Activated CD4-positive, alpha-beta memory T cell treated with anti-CD3 and anti-CD28 coated beads, Interleukin-2, amount 10 ng/mL, durations not matched to agents 7 days and 5 days (primary cell): Measurements from ENCODE around the gene PCDH9. TPM values are rescaled to one million over a fixed set of nuclear protein-coding genes. Genes with fewer than 3 reads are reported as not detected.

Experiments
- CTCF ChIA-PET: fragments of 350-600 bp; sonication (Branson Sonifier 250); formaldehyde crosslinking; loops from one replicate; lab custom pipeline; 2021; ENCODE audit warnings: antibody characterized with exemption, inconsistent platforms; lab: Charles Lee
- POLR2A ChIA-PET: fragments of 350-600 bp; sonication (Branson Sonifier 250); formaldehyde crosslinking; loops from one replicate; lab custom pipeline; 2021; ENCODE audit warnings: antibody characterized with exemption; lab: Charles Lee
- DNase-seq: peaks from one replicate; pipeline ENCODE4 v3.0.0-alpha.2; 2020
- H3K27ac Mint-ChIP-seq: one replicate; pipeline ENCODE4 v1.8.0; 2021; ENCODE audit warnings: mild to moderate bottlenecking, mixed read lengths
- H3K27me3 Mint-ChIP-seq: one replicate; pipeline ENCODE4 v1.8.0; 2021; ENCODE audit warnings: mixed read lengths
- H3K36me3 Mint-ChIP-seq: one replicate; pipeline ENCODE4 v1.8.0; 2021; ENCODE audit warnings: low read depth, mixed read lengths
- H3K4me1 Mint-ChIP-seq: one replicate; pipeline ENCODE4 v1.8.0; 2021; ENCODE audit warnings: mixed read lengths
- H3K4me3 Mint-ChIP-seq: one replicate; pipeline ENCODE4 v1.8.0; 2021; ENCODE audit warnings: mild to moderate bottlenecking, mixed read lengths
- H3K9me3 Mint-ChIP-seq: one replicate; pipeline ENCODE4 v1.8.0; 2021; ENCODE audit warnings: mixed read lengths
- total RNA-seq, 2 experiments: library from RNA; stranded (reverse); gene quantifications; one replicate each; pipeline ENCODE4 v1.2.3, GENCODE V29; 2021

The PCDH9 gene
- total RNA-seq, 2 experiments from 2014 or later, result 0.05 TPM; not detected in 1

DNA sequence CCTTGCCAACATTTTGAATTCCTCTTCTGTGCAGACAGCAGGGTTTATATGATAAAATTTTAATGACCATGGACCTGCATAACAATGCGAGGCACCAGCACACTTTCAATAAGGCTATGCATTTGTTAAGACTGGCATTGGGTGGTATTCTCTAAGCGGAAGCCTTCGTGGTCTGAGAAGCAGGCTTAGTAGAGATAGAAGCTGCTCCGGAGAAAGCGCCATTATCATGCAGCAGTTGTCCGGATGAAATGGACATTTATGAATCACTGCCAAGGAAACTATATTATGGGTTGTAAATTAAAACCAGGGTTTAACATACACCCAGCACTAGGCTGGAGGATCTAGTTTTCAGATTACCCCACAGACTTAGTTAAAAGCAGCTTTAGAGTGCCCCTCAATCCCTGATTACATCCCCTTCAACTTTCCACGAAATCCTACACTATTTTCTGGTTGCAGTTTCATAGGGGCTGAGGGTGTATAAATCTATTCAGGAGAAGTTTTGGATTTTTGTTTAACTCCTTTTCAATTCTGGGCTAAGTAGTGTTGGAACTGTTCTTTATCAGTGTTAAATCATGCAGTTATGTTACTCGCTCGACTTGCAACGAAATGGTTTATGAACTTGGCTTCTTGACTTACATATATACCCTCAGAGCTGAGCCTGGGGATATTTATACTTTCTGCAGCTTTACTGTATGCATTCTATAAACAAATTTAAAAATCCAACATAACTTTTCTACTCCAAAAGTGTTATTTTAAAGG, 193.3 kb downstream of the PCDH9 start:
- H3K27me3 Mint-ChIP-seq, result no peaks in the 10 kb centered on the region
- H3K9me3 Mint-ChIP-seq, result no peaks in the 10 kb centered on the region
- H3K27ac Mint-ChIP-seq, result no peak overlapping the region
- H3K36me3 Mint-ChIP-seq, result no peaks in the 10 kb centered on the region
- no peak for DNase-seq
- ChIA-PET CTCF (no interaction called here), POLR2A (no interaction called here)
- no peak overlapping the region for H3K4me3 Mint-ChIP-seq
- H3K4me1 Mint-ChIP-seq, result no peaks in the 10 kb centered on the region

DNA sequence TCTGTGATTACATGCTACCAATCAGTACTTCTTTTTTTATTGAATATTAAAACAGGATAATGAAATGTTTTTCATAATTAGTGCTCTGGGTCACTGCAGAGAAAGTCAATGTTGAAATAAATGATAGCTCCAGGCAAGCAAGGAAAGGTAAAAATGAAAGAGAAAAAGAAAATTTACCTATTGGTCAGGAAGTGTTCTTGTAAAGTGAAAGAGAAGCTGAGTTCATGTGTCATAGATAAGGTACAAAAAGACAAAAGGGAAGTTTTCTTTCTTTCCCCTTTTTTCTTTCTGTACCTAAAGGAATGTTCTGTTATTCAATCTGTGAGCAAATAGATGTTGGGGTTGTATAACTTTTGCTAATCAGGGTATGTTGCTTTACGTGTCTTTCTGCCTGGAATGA, 197.0 kb downstream of the PCDH9 start:
- Mint-ChIP-seq H3K36me3 (no peaks in the 10 kb centered on the region), H3K9me3 (no peaks in the 10 kb centered on the region), H3K27me3 (no peaks in the 10 kb centered on the region), H3K4me3 (no peak overlapping the region), H3K27ac (no peak overlapping the region), H3K4me1 (no peaks in the 10 kb centered on the region)
- ChIA-PET POLR2A (no interaction called here), CTCF (no interaction called here)
- DNase-seq, result no peak

DNA sequence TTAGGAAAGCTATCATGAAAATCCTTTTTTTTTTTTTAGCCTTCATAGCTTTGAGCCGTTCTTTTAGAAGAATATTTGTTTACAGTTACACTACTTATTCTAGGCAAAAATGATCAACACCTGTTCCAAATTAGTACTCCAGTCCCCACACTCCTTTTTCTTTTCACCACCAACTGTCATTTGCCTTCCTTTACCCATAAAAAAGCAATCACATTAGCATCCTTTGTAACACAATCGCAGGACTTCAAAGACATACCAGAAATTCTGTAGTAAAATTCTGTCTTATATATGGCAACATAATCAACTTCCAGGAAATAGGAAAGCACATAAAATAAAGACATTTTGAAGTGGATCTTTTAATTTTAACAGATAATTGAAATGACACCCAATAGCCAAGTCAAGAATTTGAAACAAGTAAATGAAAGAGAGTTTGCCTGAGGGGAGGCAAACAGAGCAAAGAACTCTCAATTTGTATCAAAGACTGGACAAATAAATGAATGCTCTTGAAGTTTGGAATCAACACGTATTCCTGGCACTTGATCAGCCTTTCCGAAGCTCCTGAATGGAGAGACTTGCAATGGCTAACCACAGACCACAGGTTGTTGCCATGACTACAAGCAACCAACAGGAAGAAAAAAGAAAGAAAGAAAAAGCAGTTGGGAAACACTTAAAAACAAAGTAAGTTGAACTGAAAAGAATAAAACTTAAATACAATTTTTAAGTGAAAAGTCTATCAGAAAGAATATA, 206.8 kb downstream of the PCDH9 start:
- Mint-ChIP-seq H3K27ac (no peak overlapping the region), H3K27me3 (no peaks in the 10 kb centered on the region), H3K4me3 (no peak overlapping the region), H3K36me3 (no peaks in the 10 kb centered on the region), H3K4me1 (no peaks in the 10 kb centered on the region), H3K9me3 (no peaks in the 10 kb centered on the region)
- no peak for DNase-seq
- POLR2A ChIA-PET, result no interaction called here
- CTCF ChIA-PET, result no interaction called here

DNA sequence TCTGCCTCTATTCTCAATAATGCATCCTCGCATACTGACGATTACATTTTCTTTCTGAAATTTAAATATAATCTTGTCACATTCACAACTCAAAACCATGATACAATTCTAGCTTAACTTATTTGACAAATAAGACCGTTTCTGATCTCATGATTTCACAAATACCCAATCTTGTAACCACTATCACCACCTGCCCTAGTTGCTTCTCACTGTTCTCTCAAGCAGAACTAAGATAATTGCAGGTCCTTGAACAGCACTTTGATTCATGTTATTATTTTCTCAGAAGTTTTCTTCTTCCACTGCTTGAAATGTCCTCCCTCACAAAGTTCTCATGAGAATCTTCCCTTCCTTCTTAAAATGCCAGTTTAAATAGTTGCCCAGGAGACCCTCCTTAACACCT, 211.4 kb downstream of the PCDH9 start:
- DNase-seq, result no peak
- ChIA-PET CTCF (no interaction called here), POLR2A (no interaction called here)
- Mint-ChIP-seq H3K27me3 (no peaks in the 10 kb centered on the region), H3K27ac (no peak overlapping the region), H3K4me1 (no peaks in the 10 kb centered on the region), H3K9me3 (no peaks in the 10 kb centered on the region), H3K4me3 (no peak overlapping the region), H3K36me3 (no peaks in the 10 kb centered on the region)

DNA sequence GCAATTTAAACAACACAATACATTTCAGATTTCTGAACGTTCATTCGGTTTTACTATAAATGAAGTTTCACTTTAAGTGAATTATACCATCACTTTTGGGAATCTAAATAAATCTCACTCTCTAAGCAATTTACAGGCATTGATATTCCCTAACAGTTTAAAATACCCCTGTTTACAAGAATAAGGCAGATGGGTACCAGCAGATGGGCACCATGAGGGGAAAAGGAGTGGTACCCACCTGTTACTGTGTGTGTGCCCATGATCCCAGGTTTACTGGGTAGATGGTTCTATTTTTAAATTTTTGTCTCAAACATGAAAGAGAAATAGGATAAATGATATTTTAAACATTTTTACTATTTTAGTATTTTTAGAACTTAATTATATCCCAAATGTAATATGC, 212.9 kb downstream of the PCDH9 start:
- Mint-ChIP-seq H3K27me3 (no peaks in the 10 kb centered on the region), H3K27ac (no peak overlapping the region), H3K9me3 (no peaks in the 10 kb centered on the region), H3K36me3 (no peaks in the 10 kb centered on the region), H3K4me3 (no peak overlapping the region), H3K4me1 (no peaks in the 10 kb centered on the region)
- POLR2A ChIA-PET, result no interaction called here
- no peak for DNase-seq
- CTCF ChIA-PET, result no interaction called here

DNA sequence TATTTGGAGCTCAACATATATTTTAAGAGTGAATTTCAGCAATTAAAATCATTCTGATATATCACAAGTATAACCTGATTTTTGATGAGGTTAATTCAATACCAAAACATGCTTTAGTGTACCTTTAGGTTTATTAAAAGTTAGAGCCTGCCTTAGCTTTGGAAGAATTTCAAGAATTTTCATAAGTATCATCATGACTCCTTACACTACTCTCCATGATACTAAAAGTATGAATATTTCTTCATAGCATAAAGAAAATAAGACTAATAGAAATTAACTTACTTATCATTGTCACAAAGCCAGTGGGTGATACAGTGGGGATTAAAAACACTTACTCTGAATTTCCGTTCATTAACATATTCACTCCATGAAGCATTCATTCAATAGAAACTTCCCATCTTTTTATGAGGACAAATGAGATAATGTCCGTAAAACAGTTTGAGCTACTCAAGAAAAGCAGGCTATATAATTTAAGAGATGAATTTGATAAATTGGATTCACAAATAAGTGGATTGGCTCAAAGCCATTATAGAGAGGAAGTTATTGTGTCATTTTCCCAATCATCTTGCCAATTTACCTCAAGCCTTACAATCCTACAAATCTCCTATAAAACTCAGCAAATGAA, 214.0 kb downstream of the PCDH9 start:
- ChIA-PET POLR2A (no interaction called here), CTCF (no interaction called here)
- Mint-ChIP-seq H3K4me3 (no peak overlapping the region), H3K27me3 (no peaks in the 10 kb centered on the region), H3K27ac (no peak overlapping the region), H3K9me3 (no peaks in the 10 kb centered on the region), H3K36me3 (no peaks in the 10 kb centered on the region), H3K4me1 (no peaks in the 10 kb centered on the region)
- no peak for DNase-seq

DNA sequence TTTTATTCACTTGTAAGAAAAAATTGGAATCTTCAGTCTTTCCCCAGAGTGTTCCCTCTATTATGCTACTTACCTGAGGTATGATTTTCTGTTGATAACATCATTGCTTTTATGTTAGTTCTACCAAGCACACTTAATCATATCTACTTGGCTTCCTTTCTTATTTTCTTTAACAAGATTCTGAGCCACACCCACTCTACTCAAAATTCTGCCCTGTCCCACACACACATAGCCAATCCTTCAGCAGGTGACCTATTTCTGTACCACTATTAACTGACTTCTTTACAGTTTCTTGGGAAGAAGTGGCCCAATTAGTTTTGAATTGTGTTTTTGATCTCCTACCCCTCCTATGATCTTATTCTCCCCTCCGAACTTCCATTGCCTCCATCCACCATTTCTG, 215.7 kb downstream of the PCDH9 start:
- no peaks in the 10 kb centered on the region for H3K4me1 Mint-ChIP-seq
- CTCF ChIA-PET, result no interaction called here
- H3K4me3 Mint-ChIP-seq, result no peak overlapping the region
- POLR2A ChIA-PET, result no interaction called here
- H3K36me3 Mint-ChIP-seq, result no peaks in the 10 kb centered on the region
- no peaks in the 10 kb centered on the region for H3K9me3 Mint-ChIP-seq
- no peak overlapping the region for H3K27ac Mint-ChIP-seq
- no peak for DNase-seq
- no peaks in the 10 kb centered on the region for H3K27me3 Mint-ChIP-seq

DNA sequence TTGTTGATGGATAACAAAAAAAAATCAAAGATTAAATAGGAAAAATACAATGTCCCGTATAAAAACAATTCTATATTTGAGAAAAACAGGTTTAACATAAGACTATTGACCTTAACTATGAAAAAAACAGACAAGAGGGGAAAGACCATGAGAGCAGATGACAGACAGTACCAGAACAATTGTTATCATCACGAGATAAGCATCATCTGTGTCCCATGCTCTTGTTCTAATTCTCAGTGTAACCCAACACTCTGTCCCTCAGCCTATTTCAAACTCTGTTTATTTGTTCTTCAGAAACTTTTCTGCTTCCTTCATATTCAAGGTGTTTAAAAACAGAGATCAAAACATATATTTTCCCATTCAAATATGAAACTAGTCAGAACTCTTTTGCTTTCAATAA, 216.4 kb downstream of the PCDH9 start:
- POLR2A ChIA-PET, result no interaction called here
- H3K4me1 Mint-ChIP-seq, result no peaks in the 10 kb centered on the region
- no peaks in the 10 kb centered on the region for H3K27me3 Mint-ChIP-seq
- DNase-seq, result no peak
- no peak overlapping the region for H3K4me3 Mint-ChIP-seq
- CTCF ChIA-PET, result no interaction called here
- H3K36me3 Mint-ChIP-seq, result no peaks in the 10 kb centered on the region
- no peaks in the 10 kb centered on the region for H3K9me3 Mint-ChIP-seq
- H3K27ac Mint-ChIP-seq, result no peak overlapping the region

DNA sequence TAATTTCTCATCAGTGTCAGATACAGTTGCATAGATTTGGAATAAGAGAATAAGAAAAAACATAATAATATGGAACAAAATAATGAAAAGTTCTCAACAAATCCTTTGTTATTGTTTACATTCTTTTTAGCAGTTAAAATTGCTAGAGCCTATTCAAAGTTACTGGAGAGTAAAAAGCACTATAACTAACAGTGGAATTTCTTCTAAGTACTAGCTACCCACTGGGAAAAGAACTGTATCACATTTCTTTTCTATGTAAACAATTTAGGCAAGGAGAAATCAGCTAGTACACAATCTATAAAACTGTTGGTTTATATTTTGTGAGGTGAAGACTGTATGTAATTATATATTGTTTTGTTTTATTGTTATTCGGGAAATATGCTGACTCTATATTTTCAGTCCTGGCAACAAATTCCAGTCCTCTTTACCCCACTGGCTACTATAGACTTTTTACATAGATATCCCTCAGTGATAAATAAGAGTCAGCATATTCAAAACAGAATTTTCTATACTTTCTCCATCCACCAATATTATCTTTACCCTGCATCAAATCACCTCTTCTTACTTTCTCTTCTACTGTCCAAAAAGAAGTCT, 222.0 kb downstream of the PCDH9 start:
- Mint-ChIP-seq H3K27ac (no peak overlapping the region), H3K9me3 (no peaks in the 10 kb centered on the region), H3K27me3 (no peaks in the 10 kb centered on the region), H3K36me3 (no peaks in the 10 kb centered on the region), H3K4me3 (no peak overlapping the region), H3K4me1 (no peaks in the 10 kb centered on the region)
- CTCF ChIA-PET, result no interaction called here
- no peak for DNase-seq
- POLR2A ChIA-PET, result no interaction called here

DNA sequence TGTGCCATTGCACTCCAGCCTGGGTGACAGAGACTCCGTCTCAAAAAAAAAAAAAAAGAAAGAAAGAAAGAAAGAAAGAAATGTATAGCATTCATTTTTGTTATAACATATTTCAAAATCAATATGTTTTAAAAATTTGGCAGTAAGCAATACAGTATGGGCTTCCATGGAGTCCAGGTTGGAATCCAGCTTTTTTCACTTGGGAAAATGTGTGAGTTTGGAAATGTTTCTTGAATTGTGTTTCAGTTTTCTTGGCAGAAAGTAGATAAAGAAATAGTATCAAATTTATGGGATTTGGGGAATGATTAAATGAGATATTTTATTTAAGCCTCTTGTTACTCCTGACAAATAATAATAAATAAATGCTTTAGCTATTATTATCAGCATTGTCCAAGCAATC, 225.6 kb downstream of the PCDH9 start:
- POLR2A ChIA-PET, result no interaction called here
- Mint-ChIP-seq H3K4me1 (no peaks in the 10 kb centered on the region), H3K4me3 (no peak overlapping the region), H3K27me3 (no peaks in the 10 kb centered on the region), H3K27ac (no peak overlapping the region), H3K36me3 (no peaks in the 10 kb centered on the region), H3K9me3 (no peaks in the 10 kb centered on the region)
- CTCF ChIA-PET, result no interaction called here
- no peak for DNase-seq

DNA sequence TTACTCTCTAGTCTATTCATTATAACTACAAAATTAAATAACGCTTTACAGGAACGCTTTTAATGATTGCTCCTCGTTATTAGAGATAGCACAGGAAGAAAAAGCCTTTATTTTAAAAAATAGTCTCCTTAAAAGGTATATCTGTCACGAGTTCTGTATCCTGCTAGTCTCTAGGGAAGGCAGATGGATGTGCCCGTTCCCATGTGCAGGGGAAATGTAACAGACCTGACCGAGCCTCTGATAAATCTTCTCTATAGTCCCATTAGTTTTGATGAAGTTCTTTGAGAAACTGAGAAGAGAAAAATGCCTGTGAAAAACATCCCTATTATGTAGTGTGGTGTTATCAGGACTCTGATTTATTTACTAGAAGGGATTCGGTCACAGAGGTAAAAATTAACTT, 226.4 kb downstream of the PCDH9 start:
- no peak overlapping the region for H3K27ac Mint-ChIP-seq
- H3K27me3 Mint-ChIP-seq, result no peaks in the 10 kb centered on the region
- no peak for DNase-seq
- H3K4me3 Mint-ChIP-seq, result no peak overlapping the region
- no peaks in the 10 kb centered on the region for H3K4me1 Mint-ChIP-seq
- H3K9me3 Mint-ChIP-seq, result no peaks in the 10 kb centered on the region
- no peaks in the 10 kb centered on the region for H3K36me3 Mint-ChIP-seq
- CTCF ChIA-PET, result no interaction called here
- POLR2A ChIA-PET, result no interaction called here

DNA sequence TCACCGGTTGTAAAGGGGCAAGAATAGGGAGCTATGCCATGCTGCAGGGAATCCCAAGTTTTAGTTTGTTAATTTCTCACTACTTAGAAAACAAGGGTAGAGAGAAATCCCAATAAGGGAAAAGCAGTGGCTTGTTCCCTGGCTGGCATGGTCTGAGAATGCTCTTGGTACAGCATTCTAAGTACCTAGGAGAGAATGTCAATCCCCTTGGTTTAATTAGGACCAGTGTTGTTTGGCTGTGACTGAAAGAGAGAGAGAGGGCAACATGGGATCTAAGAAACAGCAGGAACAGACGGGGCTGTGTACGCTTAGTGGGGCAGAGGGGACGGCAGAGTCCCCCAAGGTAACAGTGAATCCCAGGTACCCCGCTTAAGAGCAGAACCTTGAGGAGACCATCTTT, 228.8 kb downstream of the PCDH9 start:
- Mint-ChIP-seq H3K4me3 (no peak overlapping the region), H3K9me3 (no peaks in the 10 kb centered on the region), H3K27ac (no peak overlapping the region), H3K27me3 (no peaks in the 10 kb centered on the region), H3K36me3 (no peaks in the 10 kb centered on the region), H3K4me1 (no peaks in the 10 kb centered on the region)
- ChIA-PET POLR2A (no interaction called here), CTCF (no interaction called here)
- DNase-seq, result no peak

DNA sequence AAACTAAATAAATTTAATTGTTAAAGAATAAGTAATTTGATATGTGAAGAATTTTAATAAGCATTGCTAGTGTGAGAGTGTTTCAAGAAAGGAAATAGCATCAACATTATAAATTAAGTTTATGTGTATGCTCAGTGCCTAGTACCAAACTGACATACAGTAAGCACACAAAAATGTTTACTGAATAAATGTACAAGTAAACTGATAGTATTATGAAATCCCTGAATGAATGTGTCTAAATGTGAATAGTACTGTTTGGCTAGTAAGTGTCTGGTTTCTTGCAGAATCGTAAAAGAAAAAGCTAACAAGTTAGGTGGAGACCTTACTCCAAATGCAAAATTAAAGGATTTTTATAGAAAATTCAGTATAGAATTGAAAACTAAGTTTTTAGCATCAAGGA, 233.6 kb downstream of the PCDH9 start:
- H3K4me1 Mint-ChIP-seq, result no peaks in the 10 kb centered on the region
- POLR2A ChIA-PET, result no interaction called here
- no peak overlapping the region for H3K27ac Mint-ChIP-seq
- H3K4me3 Mint-ChIP-seq, result no peak overlapping the region
- H3K27me3 Mint-ChIP-seq, result no peaks in the 10 kb centered on the region
- H3K36me3 Mint-ChIP-seq, result no peaks in the 10 kb centered on the region
- no peaks in the 10 kb centered on the region for H3K9me3 Mint-ChIP-seq
- CTCF ChIA-PET, result no interaction called here
- DNase-seq, result no peak
